ENCODE measurements around the gene RNF13.
"Not testable (repeated sequence)": the region's sequence is repeated elsewhere in the genome, so short reads cannot be mapped to it uniquely, and the experiment has no call there.

The RNF13 gene

GRCh38 chr3:149959443-149959842, 146.4 kb downstream of the RNF13 start:
- DNase-seq = peak; percentile 19

GRCh38 chr3:149963485-149963884, 150.5 kb downstream of the RNF13 start:
- no peak for DNase-seq

GRCh38 chr3:149964291-149964690, 151.3 kb downstream of the RNF13 start:
- DNase-seq = no peak

GRCh38 chr3:149965278-149965677, 152.3 kb downstream of the RNF13 start:
- DNase-seq = no peak

GRCh38 chr3:149967086-149967685, 154.2 kb downstream of the RNF13 start:
- DNase-seq = peak; percentile 60

- DNase-seq = peak; percentile 24
These were observed 155.2 kb downstream of the RNF13 start for GRCh38 chr3:149968216-149968615.

- DNase-seq = peak; percentile 86
These were observed 156.3 kb downstream of the RNF13 start for GRCh38 chr3:149969110-149969939.

- DNase-seq = peak; percentile 73
These were observed 157.1 kb downstream of the RNF13 start for GRCh38 chr3:149969940-149970715.

GRCh38 chr3:149970716-149971402, 157.8 kb downstream of the RNF13 start, which contains the start of gene PFN2:
TSS of gene PFN2 (minus strand) at chr3:149970895. CDS start at chr3:149970856, 39 bp downstream.
- DNase-seq = peak; percentile 78

GRCh38 chr3:149971403-149972075, 158.5 kb downstream of the RNF13 start:
- peak; percentile 77 for DNase-seq

- DNase-seq = no peak
These were observed 162.9 kb downstream of the RNF13 start for GRCh38 chr3:149975919-149976318.

GRCh38 chr3:149977386-149977785, 164.4 kb downstream of the RNF13 start:
- DNase-seq = no peak

- not testable (repeated sequence) for DNase-seq
These were observed 169.0 kb downstream of the RNF13 start for GRCh38 chr3:149981979-149982378.

GRCh38 chr3:149983053-149983452, 170.0 kb downstream of the RNF13 start:
- not testable (repeated sequence) for DNase-seq

GRCh38 chr3:149983628-149984027, 170.6 kb downstream of the RNF13 start:
- no peak for DNase-seq

GRCh38 chr3:149989307-149989706, 176.3 kb downstream of the RNF13 start:
- DNase-seq = no peak

- no peak for DNase-seq
These were observed 177.5 kb downstream of the RNF13 start for GRCh38 chr3:149990423-149990948.

- no peak for DNase-seq
These were observed 179.5 kb downstream of the RNF13 start for GRCh38 chr3:149992416-149993058.

GRCh38 chr3:149998946-149999345, 185.9 kb downstream of the RNF13 start:
- DNase-seq = no peak

GRCh38 chr3:149999421-149999820, 186.4 kb downstream of the RNF13 start:
- no peak for DNase-seq

- DNase-seq = peak; percentile 52
These were observed 187.6 kb downstream of the RNF13 start for GRCh38 chr3:150000641-150001040.

Measured in HCEC 1CT (cell line).